ENCODE results near the gene TMEM108.
A peak's percentile ranks its signal among the peaks of the same experiment; 100 is the strongest.

TMEM108 gene

GRCh38 chr3:133292296-133292695, 254.1 kb downstream of the TMEM108 start:
- no peak for DNase-seq

GRCh38 chr3:133293397-133294110, 255.4 kb downstream of the TMEM108 start:
- no peak for DNase-seq

GRCh38 chr3:133294253-133294652, 256.1 kb downstream of the TMEM108 start:
- DNase-seq = no peak

GRCh38 chr3:133295199-133295901, 257.2 kb downstream of the TMEM108 start:
- no peak for DNase-seq

GRCh38 chr3:133295944-133296917, 258.0 kb downstream of the TMEM108 start:
- no peak for DNase-seq

- no peak for DNase-seq
Observed at GRCh38 chr3:133296981-133297380, 258.8 kb downstream of the TMEM108 start.

GRCh38 chr3:133300102-133300501, 261.9 kb downstream of the TMEM108 start:
- no peak for DNase-seq

GRCh38 chr3:133301194-133301593, 263.0 kb downstream of the TMEM108 start:
- DNase-seq = peak; percentile 28

- DNase-seq = no peak
Observed at GRCh38 chr3:133301731-133302130, 263.5 kb downstream of the TMEM108 start.

GRCh38 chr3:133303430-133303829, 265.2 kb downstream of the TMEM108 start:
- no peak for DNase-seq

GRCh38 chr3:133317866-133318265, 279.7 kb downstream of the TMEM108 start:
- DNase-seq = no peak

GRCh38 chr3:133328373-133328772, 290.2 kb downstream of the TMEM108 start:
- no peak for DNase-seq

- DNase-seq = no peak
Observed at GRCh38 chr3:133329626-133330025, 291.4 kb downstream of the TMEM108 start.

GRCh38 chr3:133330065-133330464, 291.9 kb downstream of the TMEM108 start:
- no peak for DNase-seq

GRCh38 chr3:133330522-133330921, 292.3 kb downstream of the TMEM108 start:
- DNase-seq = no peak

GRCh38 chr3:133354721-133355120, 316.5 kb downstream of the TMEM108 start:
- no peak for DNase-seq

- no peak for DNase-seq
Observed at GRCh38 chr3:133360476-133360875, 322.3 kb downstream of the TMEM108 start.

- no peak for DNase-seq
Observed at GRCh38 chr3:133361011-133361410, 322.8 kb downstream of the TMEM108 start.

GRCh38 chr3:133361435-133361834, 323.2 kb downstream of the TMEM108 start:
- DNase-seq = no peak

GRCh38 chr3:133362539-133362938, 324.3 kb downstream of the TMEM108 start:
- no peak for DNase-seq

- no peak for DNase-seq
Observed at GRCh38 chr3:133364704-133365103, 326.5 kb downstream of the TMEM108 start.

- no peak for DNase-seq
Observed at GRCh38 chr3:133366921-133367320, 328.7 kb downstream of the TMEM108 start.

- DNase-seq = no peak
Observed at GRCh38 chr3:133367403-133367802, 329.2 kb downstream of the TMEM108 start.

Data from amniotic stem cell (primary cell).